Right renal cortex interstitium (tissue), 3 donors: ENCODE data around the gene XPO5. TPM values are rescaled to one million over a fixed set of nuclear protein-coding genes. Genes with fewer than 3 reads are reported as not detected.
"Not testable (repeated sequence)": the region's sequence is repeated elsewhere in the genome, so short reads cannot be mapped to it uniquely, and the experiment has no call there.

Source experiments
- DNase-seq, 3 donors: peaks; one replicate each; pipeline ENCODE4 v3.0.0-alpha.2; 2013; ENCODE audit warnings: low read depth in 3 of 3, low spot score in 2 of 3
- polyA plus RNA-seq, 3 donors: library from polyadenylated mRNA; unstranded; fragments of 120-200 nt; gene quantifications; one replicate each; pipeline ENCODE4 v1.2.1, GENCODE V29; 2013; ENCODE audit not compliant: insufficient read length in 3 of 3

XPO5 gene
- polyA plus RNA-seq, 3 donors, result 45.3 to 50.7 (median 45.9) TPM

GRCh38 chr6:43588194-43588593 lies 12.4 kb upstream of the XPO5 start:
- no peak for DNase-seq

DNA sequence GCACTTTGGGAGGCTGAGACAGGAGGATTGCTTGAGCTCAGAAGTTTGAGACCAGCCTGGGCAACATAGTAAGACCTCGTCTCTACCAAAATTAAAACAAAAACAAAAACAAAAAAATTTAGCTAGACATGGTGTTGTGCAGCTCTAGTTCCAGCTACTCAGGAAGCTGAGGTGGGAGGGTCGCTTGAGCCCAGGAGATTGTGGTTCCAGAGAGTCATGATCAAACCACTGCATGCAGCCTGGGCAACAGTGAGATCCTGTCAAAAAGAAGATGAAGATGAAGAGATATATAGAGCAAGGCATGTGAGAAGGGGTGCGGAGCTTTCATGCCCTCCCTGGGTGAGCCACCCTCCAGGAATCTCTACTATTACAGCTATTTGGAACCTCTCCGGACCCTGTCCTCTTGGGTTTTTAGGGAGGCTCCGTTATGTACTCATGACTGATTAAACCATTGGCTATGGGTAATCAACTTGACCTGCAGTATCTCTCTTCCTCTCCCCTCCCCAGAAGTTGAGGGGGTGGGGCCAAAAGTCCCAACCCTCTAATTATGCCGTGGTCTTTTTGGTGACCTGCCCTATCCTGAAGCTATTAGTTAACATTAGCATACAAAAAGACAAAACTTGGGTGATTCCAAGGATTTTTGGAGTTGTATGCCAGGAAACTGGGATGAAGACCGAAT lies 9.2 kb upstream of the XPO5 start:
- no peak for DNase-seq

GRCh38 chr6:43582911-43583310 lies 7.1 kb upstream of the XPO5 start:
- DNase-seq, result no peak

DNA sequence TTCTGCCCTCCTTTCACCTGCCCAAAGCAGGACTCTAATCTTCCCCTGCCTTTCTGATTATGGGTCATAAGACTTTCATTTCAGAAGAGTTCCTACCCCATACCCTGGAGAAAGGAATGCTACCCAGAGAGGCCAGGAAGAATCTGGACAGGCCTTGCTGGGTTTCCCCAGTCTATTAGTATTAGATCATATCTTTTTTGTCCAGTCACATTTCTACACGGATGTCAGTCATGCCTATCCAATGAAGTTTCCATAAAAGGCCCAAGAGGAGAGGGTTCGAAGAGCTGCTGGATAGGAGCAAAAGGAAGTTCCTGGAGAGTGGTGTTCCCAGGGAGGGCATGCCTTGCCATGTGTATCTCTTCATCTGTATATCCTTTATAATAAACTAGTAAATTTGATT lies 3.3 kb upstream of the XPO5 start:
- no peak for DNase-seq

DNA sequence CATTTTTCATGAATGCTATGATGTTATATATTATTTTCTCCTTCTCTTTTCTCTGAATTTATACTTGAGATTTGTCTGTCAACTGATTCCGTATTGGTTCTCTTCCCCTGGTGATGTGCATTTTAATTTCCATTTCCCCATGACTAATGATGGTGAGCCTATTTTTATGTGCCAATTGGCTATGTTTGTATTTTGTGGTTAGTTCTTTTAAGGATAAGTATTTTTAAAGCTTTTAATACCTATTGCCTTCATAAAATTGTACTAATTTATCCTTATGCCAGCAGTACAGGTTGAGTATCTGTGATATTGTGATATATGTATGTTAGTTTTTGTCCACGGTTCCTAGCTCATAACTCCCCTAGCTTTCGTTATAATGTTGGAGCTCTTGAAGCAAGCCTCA lies 2.9 kb upstream of the XPO5 start:
- no peak for DNase-seq

- DNase-seq, result peak in 2 of 3 donors; percentile 16 to 32
These were observed 600 bp downstream of the XPO5 start for GRCh38 chr6:43575105-43575771.

DNA sequence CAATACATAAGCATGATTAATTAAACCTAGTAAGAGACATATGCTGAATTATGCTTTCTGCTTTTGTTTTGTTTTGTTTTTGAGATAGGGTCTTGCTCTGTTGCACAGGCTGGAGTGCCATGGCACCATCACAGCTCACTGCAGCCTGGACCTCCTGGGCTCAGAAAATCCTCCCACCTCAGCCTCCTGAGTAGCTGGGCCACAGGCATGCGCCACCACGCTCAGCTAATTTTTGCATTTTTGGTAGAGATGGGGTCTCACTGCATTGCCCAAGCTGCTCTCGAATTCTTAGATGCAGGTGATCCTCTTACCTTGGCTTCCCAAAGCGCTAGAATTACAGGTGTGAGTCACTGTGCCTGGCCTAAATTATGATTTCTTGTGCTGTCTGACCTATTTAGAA lies 3.8 kb downstream of the XPO5 start:
- DNase-seq, result no peak

DNA sequence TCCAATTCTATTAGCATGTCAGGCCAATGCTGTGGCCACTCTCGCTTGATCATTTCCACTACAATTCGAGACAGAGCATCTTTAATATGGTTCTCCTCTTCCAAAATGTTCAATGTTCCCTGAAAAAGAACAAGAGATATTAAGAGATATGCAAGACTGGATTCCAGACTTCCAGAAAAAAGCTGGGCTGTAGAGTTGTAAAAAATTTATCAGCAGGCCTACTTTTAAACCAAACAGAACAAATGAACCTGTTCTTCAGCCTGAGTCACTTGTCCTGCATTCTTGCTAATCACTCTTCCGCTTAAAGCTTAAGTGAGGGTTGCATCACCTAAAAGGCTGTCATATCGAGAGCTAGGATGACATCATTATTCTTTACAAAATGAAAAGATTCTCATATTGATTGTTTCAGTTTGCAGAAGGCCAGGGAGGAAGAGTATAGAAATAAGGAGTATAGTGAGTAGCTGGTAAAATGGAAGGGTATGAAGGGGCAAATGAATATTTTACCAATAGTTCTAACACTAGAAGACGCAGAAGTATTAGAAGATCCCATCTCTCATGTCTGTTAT lies 4.9 kb downstream of the XPO5 start:
- no peak for DNase-seq

DNA sequence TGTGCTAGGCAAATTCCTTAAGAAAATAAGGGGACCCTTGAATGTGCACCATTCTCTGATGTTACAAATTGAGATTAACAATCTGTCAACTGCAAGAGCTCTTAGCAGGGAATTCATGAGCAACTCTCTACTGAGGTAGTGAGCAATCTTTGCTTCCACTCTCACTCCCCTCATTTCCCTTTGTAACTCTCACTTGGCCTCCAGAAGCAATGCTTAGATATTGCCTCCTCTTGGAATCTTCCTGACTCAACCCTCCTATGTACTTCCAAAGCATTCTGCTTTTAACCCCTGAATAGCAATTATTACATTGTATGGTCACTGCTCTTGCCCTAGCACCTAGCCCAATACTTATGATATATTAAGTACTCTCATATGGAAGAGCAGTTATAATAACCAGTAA lies 16.5 kb downstream of the XPO5 start:
- DNase-seq, result no peak

DNA sequence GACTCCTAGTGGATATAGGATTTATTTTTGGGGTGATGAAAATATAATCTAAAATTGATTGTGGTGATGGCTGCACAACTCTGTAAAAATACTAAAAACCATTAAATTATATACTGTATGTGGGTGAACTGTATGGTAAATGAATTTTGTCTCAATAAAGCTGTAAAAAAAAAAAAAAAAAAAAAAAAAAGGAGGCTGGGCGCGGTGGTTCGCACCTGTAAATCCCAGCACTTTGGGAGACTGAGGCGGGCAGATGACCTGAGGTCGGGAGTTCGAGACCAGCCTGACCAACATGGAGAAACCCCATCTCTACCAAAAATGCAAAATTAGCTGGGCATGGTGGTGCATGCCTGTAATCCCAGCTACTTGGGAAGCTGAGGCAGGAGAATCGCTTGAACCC lies 18.2 kb downstream of the XPO5 start:
- not testable (repeated sequence) for DNase-seq

DNA sequence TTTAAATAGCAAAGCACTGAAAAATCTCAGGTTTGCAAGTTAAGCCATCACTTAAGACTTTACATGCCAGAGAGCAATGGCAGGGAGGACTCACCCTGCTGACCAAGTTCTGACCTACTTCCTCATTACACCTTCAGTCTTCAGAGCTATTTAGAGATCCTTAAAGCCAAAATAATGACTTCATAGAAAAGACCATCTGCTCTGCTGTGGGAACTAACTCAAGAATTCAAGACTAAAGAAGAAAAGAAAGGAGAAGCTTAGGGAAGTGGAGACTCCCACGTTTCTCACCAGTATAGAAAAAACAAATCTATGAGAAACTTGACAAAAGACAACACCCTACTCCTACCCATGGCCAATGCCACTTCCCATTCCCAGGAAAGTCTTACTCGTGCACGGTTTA lies 28.6 kb downstream of the XPO5 start:
- DNase-seq, result no peak

DNA sequence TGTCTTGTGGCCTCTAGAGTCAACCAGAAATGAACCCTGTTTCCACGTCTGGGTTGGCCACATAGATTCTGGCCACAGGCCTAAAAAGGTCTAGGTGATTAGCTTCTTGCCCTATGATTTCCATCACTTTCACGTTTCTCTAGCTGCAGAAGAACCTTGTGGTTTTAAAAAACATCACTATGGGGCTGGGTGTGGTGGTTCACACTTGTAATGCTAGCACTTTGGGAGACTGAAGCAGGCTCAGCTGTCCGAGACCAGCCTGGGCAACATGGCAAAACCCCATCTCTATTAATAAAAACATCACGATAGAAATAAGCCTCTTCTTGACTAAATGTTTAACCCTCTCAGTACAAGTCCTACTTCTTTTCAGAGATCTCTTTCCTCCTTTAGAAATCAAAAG lies 31.4 kb downstream of the XPO5 start:
- DNase-seq, result no peak

- no peak for DNase-seq
These were observed 33.9 kb downstream of the XPO5 start for GRCh38 chr6:43541774-43542471.

GRCh38 chr6:43540507-43540906 lies 35.3 kb downstream of the XPO5 start:
- DNase-seq, result no peak

GRCh38 chr6:43539409-43539808 lies 36.4 kb downstream of the XPO5 start:
- DNase-seq, result not testable (repeated sequence)

DNA sequence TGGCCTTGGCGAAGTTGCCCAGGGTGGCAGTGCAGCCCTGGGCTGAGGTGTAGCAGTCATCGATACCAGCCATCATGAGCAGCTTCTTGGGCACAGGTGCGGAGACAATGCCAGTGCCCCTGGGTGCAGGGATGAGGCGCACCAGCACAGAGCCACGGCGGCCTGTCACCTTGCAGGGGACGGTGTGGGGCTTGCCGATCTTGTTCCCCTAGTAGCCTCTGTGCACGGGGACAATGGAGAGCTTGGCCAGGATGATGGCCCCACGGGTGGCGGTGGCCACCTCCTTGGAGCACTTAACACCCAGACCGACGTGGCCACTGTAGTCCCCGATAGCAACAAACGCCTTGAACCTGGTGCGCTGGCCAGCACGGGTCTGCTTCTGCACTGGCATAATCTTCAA lies 36.9 kb downstream of the XPO5 start:
- DNase-seq, result not testable (repeated sequence)

DNA sequence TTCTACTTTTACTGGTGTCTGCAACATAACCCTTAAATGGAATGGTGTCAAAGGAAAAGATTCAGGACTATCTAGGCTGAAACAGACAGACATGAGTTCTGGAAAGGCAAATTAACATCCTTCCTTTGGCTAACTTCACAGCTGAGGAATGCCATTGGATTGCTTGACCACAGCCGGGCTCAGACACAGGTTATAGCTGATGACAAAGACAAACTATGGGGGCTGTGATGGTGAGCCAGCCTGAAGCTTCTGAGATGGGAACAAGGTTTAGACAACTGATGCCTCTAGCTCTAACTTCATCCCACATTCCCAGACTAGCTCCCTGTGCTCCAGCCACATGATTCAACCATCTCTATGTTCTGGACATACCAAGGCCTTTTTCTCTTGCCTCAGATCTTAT lies 43.6 kb downstream of the XPO5 start:
- no peak for DNase-seq

DNA sequence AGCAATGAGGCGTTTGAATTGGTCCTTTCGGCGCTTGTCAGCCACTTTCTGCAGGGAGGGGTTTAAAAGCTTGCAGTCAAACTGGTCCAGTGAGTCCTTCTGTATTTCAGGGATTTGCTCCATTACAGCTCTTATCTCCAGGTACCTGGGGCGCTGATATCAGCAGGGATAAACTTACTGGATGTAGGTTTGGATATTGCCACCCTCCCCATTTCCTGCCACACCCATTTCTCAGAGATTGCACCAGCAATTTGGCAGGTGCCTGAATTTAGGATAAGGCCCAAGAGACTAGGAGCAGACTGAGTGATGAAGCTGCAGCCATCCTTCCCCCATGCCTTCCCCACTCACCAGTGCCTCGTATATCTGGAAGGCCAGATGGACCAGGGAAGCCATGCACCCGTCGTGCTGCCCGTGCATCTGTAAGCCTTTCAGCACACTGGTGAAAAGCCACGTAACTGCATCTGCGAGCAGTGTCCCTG lies 51.3 kb downstream of the XPO5 start:
- no peak for DNase-seq

GRCh38 chr6:43523284-43523683 lies 52.6 kb downstream of the XPO5 start:
- DNase-seq, result no peak

DNA sequence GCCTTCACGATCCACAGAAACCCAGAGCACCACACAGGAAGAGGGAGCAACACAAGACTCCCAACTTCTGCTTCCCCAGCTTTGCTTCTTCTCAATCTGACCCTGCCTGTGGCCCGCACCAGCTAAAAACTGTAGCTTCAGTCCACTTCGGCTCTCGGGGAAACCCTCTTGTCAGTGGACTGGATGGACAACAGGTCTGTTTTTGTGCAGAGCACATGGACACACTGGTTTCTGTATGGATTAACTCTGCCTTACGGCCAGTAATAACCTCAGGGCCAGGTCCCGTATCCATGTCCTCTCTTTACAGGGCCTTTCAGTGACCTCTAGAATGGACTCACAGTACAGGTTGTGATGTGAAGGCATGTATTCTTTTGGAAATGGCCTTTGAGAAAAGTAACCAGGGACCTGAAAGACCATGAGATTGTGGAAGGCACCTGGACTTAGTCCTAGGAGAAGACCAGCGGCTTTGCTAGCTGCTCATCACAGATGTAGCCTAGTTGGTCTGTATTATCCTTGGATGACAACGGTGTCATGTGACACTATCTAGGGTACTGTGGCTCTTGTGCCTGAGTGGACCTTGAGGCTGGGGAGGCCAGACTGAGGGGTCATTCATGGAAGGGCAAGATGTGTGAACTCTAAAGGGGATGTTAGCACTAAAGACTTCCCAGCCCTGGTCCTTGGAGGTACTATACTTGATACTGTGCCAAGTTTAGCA lies 53.1 kb downstream of the XPO5 start:
- no peak for DNase-seq

- no peak for DNase-seq
These were observed 54.0 kb downstream of the XPO5 start for GRCh38 chr6:43521836-43522235.
